Myocyte (in vitro differentiated cells): Measurements from ENCODE around the gene MSLN. TPM values are rescaled to one million over a fixed set of nuclear protein-coding genes. Genes with fewer than 3 reads are reported as not detected.

Experiments used
- DNase-seq: peaks from one replicate; pipeline ENCODE4 v3.0.0-alpha.2; 2012; ENCODE audit warnings: low read depth
- total RNA-seq: library from RNA; depleted of rRNA; stranded (reverse); fragments of >200 nt; gene quantifications from 2 replicates; pipeline ENCODE4 v1.2.3, GENCODE V29; 2014

MSLN gene
- total RNA-seq, 1 donor from 2014 or later: not detected

GRCh38 chr16:722835-723633 is 37.5 kb upstream of the MSLN start:
- no peak for DNase-seq

- DNase-seq: no peak
These were observed 36.8 kb upstream of the MSLN start for GRCh38 chr16:723695-724094.

GRCh38 chr16:724188-725040 is 36.1 kb upstream of the MSLN start:
- peak; percentile 69 for DNase-seq

- DNase-seq: no peak
These were observed 35.5 kb upstream of the MSLN start for GRCh38 chr16:725041-725376.

GRCh38 chr16:725463-726187 is 34.9 kb upstream of the MSLN start:
- no peak for DNase-seq

GRCh38 chr16:726188-726437 is 34.4 kb upstream of the MSLN start:
- no peak for DNase-seq

- peak; percentile 67 for DNase-seq
These were observed 33.9 kb upstream of the MSLN start, which contains the start of the genes CCDC78 and HAGHL for GRCh38 chr16:726438-727290. CCDC78 (minus strand) TSS chr16:726443; CDS start chr16:726367, 76 bp downstream. HAGHL (plus strand) TSS chr16:727106; CDS start chr16:727510, 404 bp downstream.

- no peak for DNase-seq
These were observed 33.1 kb upstream of the MSLN start for GRCh38 chr16:727291-727977.

GRCh38 chr16:728131-728889 is 32.2 kb upstream of the MSLN start:
- DNase-seq: peak; percentile 84

- DNase-seq: no peak
These were observed 31.4 kb upstream of the MSLN start for GRCh38 chr16:728890-729744.

GRCh38 chr16:729768-730665 is 30.5 kb upstream of the MSLN start:
- DNase-seq: no peak

- DNase-seq: no peak
These were observed 29.6 kb upstream of the MSLN start for GRCh38 chr16:730666-731509.

GRCh38 chr16:732332-732731 is 28.2 kb upstream of the MSLN start:
- DNase-seq: no peak

GRCh38 chr16:732936-733335 is 27.6 kb upstream of the MSLN start:
- no peak for DNase-seq

- DNase-seq: no peak
These were observed 26.9 kb upstream of the MSLN start for GRCh38 chr16:733382-734207.
